ENCODE results near the gene RWDD1.

RWDD1 gene

DNA sequence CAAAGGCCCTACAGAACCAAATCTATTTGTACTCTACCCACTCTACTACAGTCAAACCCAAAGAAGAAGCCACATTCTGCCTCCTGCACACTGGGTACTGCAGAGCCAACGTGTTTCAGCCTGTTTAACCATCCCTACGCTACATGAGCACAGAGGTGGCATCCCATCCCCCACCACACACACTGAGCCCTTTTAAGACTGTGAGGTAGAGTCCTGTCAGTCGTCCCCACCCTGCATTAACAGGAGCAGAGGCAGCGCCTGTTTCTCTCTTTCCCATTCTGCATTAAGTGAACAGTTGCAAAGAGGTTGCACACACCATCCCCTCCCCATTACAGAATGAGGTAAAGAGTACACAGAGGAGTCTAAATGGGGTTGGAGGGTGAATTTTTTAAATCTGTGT, 39.8 kb downstream of the RWDD1 start:
- DNase-seq (ENCODE audit: low read depth in 2 of 2): no peak

GRCh38 chr6:116615937-116616736, 44.8 kb downstream of the RWDD1 start, which contains the start of gene RSPH4A:
TSS of gene RSPH4A (plus strand) at chr6:116616479. CDS start at chr6:116616624, 145 bp downstream.
- peak; percentile 20 to 32 for DNase-seq (ENCODE audit: low read depth in 2 of 2)

- no peak for DNase-seq (ENCODE audit: low read depth in 2 of 2)
These were observed 45.4 kb downstream of the RWDD1 start for GRCh38 chr6:116616737-116617053.

GRCh38 chr6:116624036-116624805, 52.9 kb downstream of the RWDD1 start:
- no peak for DNase-seq (ENCODE audit: low read depth in 2 of 2)

GRCh38 chr6:116625872-116626271, 54.6 kb downstream of the RWDD1 start:
- no peak for DNase-seq (ENCODE audit: low read depth in 2 of 2)

GRCh38 chr6:116629563-116629981, 58.3 kb downstream of the RWDD1 start:
- no peak for DNase-seq (ENCODE audit: low read depth in 2 of 2)

DNA sequence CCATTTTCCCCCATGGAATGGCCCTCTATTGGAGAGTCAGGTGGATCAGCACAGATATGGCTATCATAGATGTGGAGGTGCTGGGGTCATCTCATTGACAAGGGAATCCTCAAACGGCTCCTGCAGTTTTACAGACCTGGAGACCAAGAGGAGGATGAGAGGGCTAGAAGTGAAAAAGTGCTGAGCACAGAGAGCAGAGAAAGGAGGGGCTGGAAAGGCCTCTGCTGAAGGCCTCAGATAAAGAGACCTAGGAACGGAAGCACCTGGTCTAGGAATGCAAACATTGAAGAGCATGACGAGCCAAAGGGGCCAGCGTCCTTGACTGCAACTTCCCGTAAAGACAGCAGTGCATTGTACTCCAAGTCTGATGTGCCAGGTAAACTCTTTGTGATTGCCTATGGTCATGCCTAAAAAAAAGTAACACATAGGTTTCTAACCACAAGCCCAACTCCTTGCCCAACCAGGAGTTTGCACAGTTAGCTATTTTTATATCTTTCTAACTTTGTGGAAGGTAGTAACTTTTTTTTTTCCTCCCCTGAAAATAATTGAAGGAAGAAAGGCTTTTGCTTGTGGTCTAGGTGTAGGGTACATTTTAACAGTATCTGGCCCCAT, 60.2 kb downstream of the RWDD1 start:
- no peak for DNase-seq (ENCODE audit: low read depth in 2 of 2)

DNA sequence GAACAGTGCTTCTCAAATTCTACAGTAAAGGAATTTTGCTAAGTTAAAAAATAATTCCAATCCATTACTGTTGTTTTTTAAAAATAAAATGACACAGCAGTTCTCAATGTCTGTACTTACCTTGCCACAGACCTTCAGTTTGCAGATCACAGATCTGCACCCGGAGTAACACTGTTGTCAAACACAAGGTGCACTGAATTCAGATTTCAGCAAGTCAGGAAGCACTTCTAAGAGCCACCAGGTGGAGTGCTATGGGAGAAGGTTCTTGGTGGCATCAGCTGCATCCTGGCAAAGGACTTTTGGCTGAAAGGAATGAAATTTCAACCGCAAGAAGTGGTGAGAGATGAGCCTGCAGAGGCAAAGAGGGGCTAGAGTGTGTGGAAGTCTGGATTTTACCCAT, 62.4 kb downstream of the RWDD1 start:
- DNase-seq (ENCODE audit: low read depth in 2 of 2): no peak

Data from stimulated activated CD8-positive, alpha-beta memory T cell treated with anti-CD3 and anti-CD28 coated beads, Interleukin-7, amount 100 ng/mL, for 1 hour (primary cell).